ENCODE measurements around the gene NDST4.
A peak's percentile ranks its signal among the peaks of the same experiment; 100 is the strongest.

Gene NDST4

DNA sequence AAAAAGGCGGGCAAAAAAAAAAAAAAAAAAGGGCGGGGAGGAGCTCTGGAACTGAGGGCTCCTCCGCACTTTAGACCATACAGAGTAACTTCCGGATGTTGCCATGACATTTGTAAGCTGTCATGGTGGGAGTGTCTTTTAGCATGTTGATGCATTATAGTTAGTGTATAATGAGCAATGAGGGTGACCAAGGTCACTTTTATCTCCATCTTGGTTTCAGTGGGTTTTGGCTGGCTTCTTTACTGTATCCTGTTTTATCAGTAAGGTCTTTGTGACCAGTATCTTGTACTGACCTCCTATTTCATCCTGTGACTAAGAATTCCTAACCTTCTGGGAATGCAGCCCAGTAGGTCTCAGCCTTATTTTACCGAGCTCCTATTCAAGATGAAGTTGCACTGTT, 321.4 kb downstream of the NDST4 start:
- DNase-seq (ENCODE audit: low spot score): no peak

DNA sequence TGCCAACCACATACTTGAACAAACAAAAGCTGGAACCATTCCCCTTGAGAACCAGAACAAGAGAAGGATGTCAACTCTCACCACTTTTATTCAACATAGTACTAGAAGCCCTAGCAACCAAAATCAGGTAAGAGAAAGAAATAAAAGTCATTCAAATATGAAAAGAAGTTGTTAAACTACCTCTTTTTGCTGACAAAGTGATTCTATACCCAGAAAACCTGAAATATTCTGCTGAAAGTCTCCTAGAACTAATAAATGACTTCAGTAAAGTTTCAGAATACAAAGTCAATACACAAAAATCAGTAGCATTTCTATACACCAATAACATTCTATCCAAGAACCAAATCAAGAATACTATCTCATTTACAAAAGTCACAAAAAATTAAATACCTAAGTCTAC, 327.9 kb downstream of the NDST4 start:
- DNase-seq (ENCODE audit: low spot score): no peak

DNA sequence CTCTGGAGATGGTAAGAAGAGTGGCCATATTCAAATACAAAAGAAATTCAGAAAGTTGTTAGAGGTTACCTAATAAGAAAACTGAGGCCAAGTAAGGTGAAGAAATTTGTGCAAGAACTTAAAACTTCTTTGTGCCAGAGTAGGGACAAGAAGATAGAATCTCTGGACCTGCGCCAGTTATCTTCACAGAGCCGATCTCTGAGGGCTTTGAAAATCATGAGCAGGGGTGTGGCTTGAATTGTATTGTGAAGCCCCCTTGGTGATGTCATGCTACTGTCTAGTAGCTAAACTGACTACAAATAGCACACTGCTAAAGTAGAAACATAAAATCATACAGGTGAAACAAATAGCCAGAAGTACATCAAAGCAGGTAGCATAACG, 330.2 kb downstream of the NDST4 start:
- DNase-seq (ENCODE audit: low spot score): no peak

DNA sequence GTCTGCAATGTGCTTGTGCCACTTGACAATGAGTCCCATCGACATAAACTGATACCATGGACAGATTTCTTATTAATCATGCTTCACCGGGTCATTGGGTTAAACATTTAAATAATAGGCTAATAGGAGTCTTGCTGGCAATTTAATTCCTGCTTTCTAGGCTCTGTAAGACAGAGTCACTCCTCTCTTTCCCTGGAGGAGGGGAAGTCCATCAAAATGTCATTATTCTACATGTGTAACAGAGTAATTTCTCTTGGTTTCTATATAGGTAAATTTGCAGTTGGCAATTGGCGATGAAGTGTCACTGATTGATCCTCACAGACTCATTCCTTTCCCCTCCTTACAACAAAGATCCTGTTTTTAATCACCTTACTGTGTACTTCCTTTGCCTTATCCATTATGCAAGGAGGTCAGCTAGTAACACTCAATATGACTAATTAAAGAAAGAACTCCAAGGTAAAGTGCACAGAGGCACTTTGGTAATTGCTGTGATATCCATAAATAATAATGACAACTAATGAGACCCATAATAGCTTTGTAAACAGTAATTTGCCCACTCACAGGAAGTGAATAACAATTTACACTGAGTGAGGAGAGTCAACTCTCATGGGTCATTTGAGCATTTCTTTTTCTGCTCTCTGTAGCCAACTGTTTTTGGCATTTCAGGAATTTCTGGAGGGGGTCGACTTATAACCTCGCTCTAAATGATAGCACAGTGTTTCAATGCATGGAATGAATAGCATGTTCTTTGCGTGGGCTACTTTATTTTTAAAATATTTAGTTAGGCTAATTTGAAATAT, 330.8 kb downstream of the NDST4 start:
- DNase-seq (ENCODE audit: low spot score): no peak

DNA sequence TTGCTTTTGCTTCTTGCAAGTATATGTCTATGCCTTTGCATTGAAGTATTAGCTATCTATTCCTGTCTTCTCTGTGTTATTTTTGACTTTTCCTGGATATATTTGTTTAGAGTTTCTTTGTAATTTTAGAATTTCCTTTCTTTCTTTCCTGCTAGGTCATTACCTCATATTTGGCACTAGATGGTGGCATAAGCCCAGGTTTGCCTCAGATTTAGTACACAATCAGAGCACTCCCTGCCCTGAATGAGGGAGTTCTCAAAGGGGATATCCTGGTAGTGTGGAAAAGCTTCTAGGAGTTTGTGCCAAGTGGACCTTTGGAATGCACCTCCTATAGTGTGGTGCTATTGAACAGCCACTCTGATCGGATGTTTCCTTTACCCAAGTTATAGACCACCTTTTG, 333.2 kb downstream of the NDST4 start:
- DNase-seq (ENCODE audit: low spot score): peak; percentile 24
